SJSA1 (cell line): ENCODE results near the gene THSD4. TPM values are rescaled to one million over a fixed set of nuclear protein-coding genes. Genes with fewer than 3 reads are reported as not detected.

Source experiments
- DNase-seq, 2 experiments: peaks; one replicate each; pipeline ENCODE4 v3.0.0-alpha.2; 2015 to 2020; ENCODE audit warnings: low spot score in 2 of 2, low read depth in 1 of 2
- H3K27ac ChIP-seq: fragments of 250-450 bp; sonication (Bioruptor Pico); 2 replicates; pipeline ENCODE4 v1.5.1; 2020; ENCODE audit warnings: mild to moderate bottlenecking, moderate library complexity
- H3K27me3 ChIP-seq: fragments of 250-450 bp; sonication (Bioruptor Pico); replicated peaks from 2 replicates; pipeline ENCODE4 v1.5.1; 2020; ENCODE audit warnings: mild to moderate bottlenecking, moderate library complexity
- H3K36me3 ChIP-seq: fragments of 250-450 bp; sonication (Bioruptor Pico); 2 replicates; pipeline ENCODE4 v1.5.1; 2020; ENCODE audit warnings: mild to moderate bottlenecking
- H3K4me1 ChIP-seq: fragments of 250-450 bp; sonication (Bioruptor Pico); replicated peaks from 2 replicates; pipeline ENCODE4 v1.6.1; 2021; ENCODE audit warnings: mild to moderate bottlenecking
- H3K4me3 ChIP-seq: fragments of 250-450 bp; sonication (Bioruptor Pico); 2 replicates; pipeline ENCODE4 v1.5.1; 2020; ENCODE audit warnings: mild to moderate bottlenecking
- H3K9me3 ChIP-seq: fragments of 250-450 bp; sonication (Bioruptor Pico); replicated peaks from 2 replicates; pipeline ENCODE4 v1.5.1; 2020; ENCODE audit warnings: mild to moderate bottlenecking
- total RNA-seq: library from RNA; depleted of rRNA; stranded (reverse); fragments of >200 nt; shearing (Covaris generic); gene quantifications from 2 replicates; pipeline ENCODE4 v1.2.3, GENCODE V29; 2014

THSD4 gene
- total RNA-seq, 1 experiment from 2014 or later: 14.6 TPM

DNA sequence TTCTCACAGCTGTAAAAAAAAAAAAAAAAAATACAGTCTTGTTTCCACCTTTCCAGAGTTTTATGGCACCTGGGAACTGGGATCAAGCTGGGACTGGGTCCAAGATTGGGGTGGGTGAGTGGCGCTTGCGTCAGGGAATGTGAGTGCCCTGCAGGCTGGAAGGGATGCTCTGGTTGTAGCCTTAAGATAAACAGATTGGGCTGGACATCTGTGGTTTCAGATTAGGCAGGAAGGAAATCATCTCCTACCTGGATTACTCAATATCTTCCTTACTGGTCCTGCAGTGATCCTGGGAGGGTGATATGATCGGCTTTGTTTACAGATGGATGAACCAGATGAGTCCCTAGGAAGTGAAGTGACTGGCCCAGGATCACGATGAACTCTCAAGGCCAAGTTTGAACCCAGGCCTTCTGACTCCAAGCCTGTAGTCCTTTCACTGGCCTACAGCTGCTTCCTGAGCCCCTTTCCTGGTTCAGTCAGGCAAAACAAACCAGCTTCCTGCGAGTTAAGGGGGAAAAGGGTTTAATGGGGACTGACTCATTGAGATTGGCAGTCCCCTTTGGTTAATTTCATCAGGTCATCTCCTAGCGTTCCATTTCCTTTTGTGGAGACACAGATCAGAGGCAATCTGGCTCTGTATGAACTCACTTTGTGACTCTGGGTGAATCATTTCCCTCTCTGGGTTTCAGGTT is 179.8 kb downstream of the THSD4 start:
- Histone ChIP-seq H3K9me3 (no peaks in the 10 kb centered on the region), H3K27ac (peak overlapping the region; percentile 99), H3K36me3 (no peaks in the 10 kb centered on the region; the same call in 1 of the 2 replicates), H3K27me3 (no peaks in the 10 kb centered on the region), H3K4me3 (no peak overlapping the region), H3K4me1 (peaks cover 36% of the 10 kb centered on the region)
- peak; percentile 91 to 97 for DNase-seq

GRCh38 chr15:71295603-71296314 is 180.5 kb downstream of the THSD4 start:
- peaks cover 36% of the 10 kb centered on the region for H3K4me1 ChIP-seq
- DNase-seq: no peak
- H3K36me3 ChIP-seq: no peaks in the 10 kb centered on the region; the same call in 1 of the 2 replicates
- H3K9me3 ChIP-seq: no peaks in the 10 kb centered on the region
- H3K27me3 ChIP-seq: no peaks in the 10 kb centered on the region
- no peak overlapping the region for H3K4me3 ChIP-seq
- H3K27ac ChIP-seq: peak overlapping the region; percentile 99

GRCh38 chr15:71296315-71296679 is 181.0 kb downstream of the THSD4 start:
- peak overlapping the region; percentile 99 for H3K27ac ChIP-seq
- H3K4me1 ChIP-seq: peaks cover 36% of the 10 kb centered on the region
- no peak for DNase-seq
- H3K9me3 ChIP-seq: no peaks in the 10 kb centered on the region
- no peaks in the 10 kb centered on the region for H3K27me3 ChIP-seq
- no peak overlapping the region for H3K4me3 ChIP-seq
- no peaks in the 10 kb centered on the region; the same call in 1 of the 2 replicates for H3K36me3 ChIP-seq

DNA sequence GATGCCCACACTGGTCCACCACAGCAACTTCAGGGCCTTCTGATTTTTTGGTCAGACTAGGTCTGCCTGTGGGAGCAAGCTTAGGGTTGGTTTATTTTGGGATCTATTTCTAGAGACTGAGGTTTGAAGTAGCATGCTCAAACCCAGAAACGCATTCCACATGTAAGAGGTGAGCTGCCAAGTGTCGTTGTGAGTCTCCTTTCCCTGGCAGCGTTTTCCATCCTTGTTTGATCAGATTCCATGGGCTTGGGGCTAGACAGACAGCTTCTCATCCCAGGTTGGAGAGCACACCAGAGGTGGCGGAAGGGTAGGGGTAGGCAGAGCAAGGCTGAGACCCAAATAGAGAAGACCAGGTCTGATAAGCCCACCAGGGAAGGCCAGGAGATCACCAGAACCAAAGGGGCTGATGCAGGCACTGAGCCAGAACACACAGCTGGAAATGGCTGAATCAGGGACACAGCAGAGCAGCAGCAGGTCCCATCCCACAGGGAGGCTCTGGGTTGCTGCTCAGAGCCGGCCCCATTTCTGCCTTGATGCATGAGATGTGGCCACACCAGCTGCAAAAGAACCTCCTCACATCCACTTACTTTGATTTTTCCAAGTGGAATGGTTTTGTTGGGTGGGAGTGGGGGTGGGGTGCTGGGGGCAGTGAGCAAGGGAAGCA is 186.8 kb downstream of the THSD4 start:
- H3K27me3 ChIP-seq: no peaks in the 10 kb centered on the region
- DNase-seq: no peak
- H3K9me3 ChIP-seq: no peaks in the 10 kb centered on the region
- peaks cover 13% of the 10 kb centered on the region for H3K4me1 ChIP-seq
- H3K36me3 ChIP-seq: no peaks in the 10 kb centered on the region
- no peak overlapping the region for H3K27ac ChIP-seq
- H3K4me3 ChIP-seq: no peak overlapping the region

DNA sequence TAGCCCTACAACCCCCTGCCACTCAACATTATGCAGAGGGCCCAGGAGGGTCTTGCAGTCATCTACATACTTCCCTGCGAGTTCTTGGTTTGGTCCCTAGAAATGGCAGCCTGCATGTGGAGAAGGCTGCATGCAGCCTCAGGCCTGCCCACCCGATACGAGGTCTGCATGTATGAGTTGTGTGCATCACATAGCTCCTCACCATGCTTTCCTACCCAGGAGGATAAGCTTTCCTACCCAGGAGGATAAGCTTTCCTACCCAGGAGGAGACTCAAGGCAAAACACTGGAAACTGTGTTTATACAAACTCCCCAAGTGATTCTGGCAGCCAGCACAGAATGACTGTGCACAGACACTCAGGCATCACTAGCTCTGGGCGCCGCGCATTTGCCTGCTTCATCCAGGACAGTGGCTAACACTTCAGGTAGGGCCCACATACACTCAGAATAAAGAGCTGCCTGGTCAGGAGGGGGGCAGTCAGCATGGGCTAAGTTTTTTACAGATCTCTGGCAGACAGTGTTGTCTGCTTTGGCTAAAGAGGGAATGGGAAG is 187.7 kb downstream of the THSD4 start:
- Histone ChIP-seq H3K4me1 (peaks cover 13% of the 10 kb centered on the region), H3K27me3 (no peaks in the 10 kb centered on the region), H3K27ac (no peak overlapping the region), H3K9me3 (0 out of 2 replicates have a peak, but pooled peaks cover 2% of the 10 kb centered on the region), H3K36me3 (no peaks in the 10 kb centered on the region), H3K4me3 (no peak overlapping the region)
- no peak for DNase-seq

GRCh38 chr15:71303977-71304376 is 188.7 kb downstream of the THSD4 start:
- peaks cover 13% of the 10 kb centered on the region for H3K4me1 ChIP-seq
- H3K4me3 ChIP-seq: no peak overlapping the region
- 0 out of 2 replicates have a peak, but pooled peaks cover 2% of the 10 kb centered on the region for H3K9me3 ChIP-seq
- DNase-seq: no peak
- no peaks in the 10 kb centered on the region for H3K36me3 ChIP-seq
- H3K27me3 ChIP-seq: no peaks in the 10 kb centered on the region
- no peak overlapping the region for H3K27ac ChIP-seq

GRCh38 chr15:71304681-71305080 is 189.4 kb downstream of the THSD4 start:
- 0 out of 2 replicates have a peak, but pooled peaks cover 2% of the 10 kb centered on the region for H3K9me3 ChIP-seq
- H3K36me3 ChIP-seq: no peaks in the 10 kb centered on the region
- no peak for DNase-seq
- no peaks in the 10 kb centered on the region for H3K27me3 ChIP-seq
- H3K4me1 ChIP-seq: peaks cover 13% of the 10 kb centered on the region
- H3K27ac ChIP-seq: no peak overlapping the region
- H3K4me3 ChIP-seq: no peak overlapping the region

DNA sequence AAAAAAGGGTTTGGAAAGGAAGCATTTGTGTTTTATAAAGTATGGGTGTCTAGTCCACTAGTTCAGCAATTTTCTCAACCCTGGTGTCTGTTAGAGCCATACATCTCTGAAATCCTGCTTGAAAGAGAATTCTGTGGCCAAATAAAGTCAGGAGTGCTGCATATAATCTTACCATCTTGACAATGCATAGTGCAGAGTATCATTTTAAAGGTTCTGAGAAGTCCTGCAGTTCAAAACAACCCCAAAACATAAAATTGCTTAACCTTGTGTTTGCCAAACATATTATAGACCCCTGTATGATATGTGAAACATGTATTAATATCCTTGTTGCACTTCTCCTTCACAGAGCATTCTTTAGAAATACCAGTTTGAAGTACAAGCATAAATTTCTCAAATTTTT is 191.3 kb downstream of the THSD4 start:
- Histone ChIP-seq H3K4me3 (no peak overlapping the region), H3K36me3 (no peaks in the 10 kb centered on the region), H3K4me1 (peaks cover 13% of the 10 kb centered on the region), H3K27ac (no peak overlapping the region), H3K27me3 (no peaks in the 10 kb centered on the region), H3K9me3 (0 out of 2 replicates have a peak, but pooled peaks cover 2% of the 10 kb centered on the region)
- DNase-seq: no peak

GRCh38 chr15:71312194-71312708 is 197.0 kb downstream of the THSD4 start:
- peak overlapping the region; percentile 59 for H3K27ac ChIP-seq
- H3K4me1 ChIP-seq: peaks cover 47% of the 10 kb centered on the region
- DNase-seq: no peak
- no peaks in the 10 kb centered on the region for H3K27me3 ChIP-seq
- H3K36me3 ChIP-seq: 0 out of 2 replicates have a peak, but pooled peaks cover 2% of the 10 kb centered on the region
- H3K9me3 ChIP-seq: 0 out of 2 replicates have a peak, but pooled peaks cover 2% of the 10 kb centered on the region
- H3K4me3 ChIP-seq: no peak overlapping the region

DNA sequence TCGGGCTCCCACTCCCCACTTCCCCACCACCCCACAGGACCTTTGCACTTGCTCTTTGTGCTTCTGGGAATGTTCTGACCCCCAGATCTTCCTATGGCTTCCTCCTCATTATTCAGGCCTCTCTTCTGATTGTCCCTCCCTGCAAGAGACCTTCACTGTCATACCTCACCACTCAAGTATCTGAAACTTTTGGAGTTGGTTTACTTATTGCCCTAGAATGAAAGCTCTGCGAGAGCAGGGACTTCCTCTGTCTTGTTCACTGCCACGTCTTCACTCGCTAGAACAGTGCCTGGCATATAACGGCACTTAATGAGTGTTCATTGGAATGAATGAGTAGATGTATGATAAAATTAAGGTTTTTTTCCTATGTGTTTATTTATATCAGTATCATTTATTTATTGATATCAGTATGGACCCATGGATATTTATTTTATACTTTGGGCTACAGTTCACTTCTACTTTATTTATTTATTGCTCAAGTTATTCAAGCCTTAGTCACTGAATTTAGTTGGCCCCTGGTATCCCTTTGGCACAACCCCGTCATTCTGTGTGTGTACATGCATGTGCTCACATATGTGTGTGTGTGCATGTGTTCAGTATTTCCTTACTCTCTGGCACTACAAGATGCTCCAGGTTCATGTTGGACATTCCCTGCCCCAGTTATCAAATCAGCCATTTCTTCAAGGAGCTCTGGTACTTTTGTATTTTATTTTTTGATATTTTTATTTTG is 197.6 kb downstream of the THSD4 start:
- H3K4me1 ChIP-seq: peaks cover 47% of the 10 kb centered on the region
- H3K27ac ChIP-seq: peak overlapping the region; percentile 59
- H3K27me3 ChIP-seq: no peaks in the 10 kb centered on the region
- H3K9me3 ChIP-seq: no peaks in the 10 kb centered on the region
- no peak overlapping the region for H3K4me3 ChIP-seq
- DNase-seq: peak in 1 of 2 experiments; percentile 59
- H3K36me3 ChIP-seq: 0 out of 2 replicates have a peak, but pooled peaks cover 2% of the 10 kb centered on the region

DNA sequence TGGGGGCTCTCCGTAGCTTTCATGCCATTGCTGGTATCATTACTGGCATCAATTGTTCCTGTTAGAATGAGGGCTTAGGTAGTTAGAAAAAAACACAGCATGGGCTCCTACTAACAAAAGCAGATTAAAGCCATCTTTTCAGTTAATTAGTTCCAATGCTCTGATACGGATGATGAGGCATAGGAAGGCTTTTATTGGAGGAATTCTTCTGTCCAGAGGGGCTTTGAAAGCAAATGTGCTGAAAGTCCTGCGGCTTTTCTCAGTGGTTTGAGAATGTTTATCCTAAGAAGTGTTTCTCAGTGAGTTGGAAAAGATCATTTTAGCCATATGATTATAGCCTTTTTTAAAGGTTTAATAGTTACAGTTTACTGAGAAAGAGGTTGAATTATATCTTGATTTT is 198.5 kb downstream of the THSD4 start:
- Histone ChIP-seq H3K4me3 (no peak overlapping the region), H3K4me1 (peaks cover 47% of the 10 kb centered on the region), H3K36me3 (0 out of 2 replicates have a peak, but pooled peaks cover 2% of the 10 kb centered on the region), H3K9me3 (no peaks in the 10 kb centered on the region), H3K27me3 (no peaks in the 10 kb centered on the region), H3K27ac (peak overlapping the region; percentile 59)
- peak in 1 of 2 experiments; percentile 79 for DNase-seq

DNA sequence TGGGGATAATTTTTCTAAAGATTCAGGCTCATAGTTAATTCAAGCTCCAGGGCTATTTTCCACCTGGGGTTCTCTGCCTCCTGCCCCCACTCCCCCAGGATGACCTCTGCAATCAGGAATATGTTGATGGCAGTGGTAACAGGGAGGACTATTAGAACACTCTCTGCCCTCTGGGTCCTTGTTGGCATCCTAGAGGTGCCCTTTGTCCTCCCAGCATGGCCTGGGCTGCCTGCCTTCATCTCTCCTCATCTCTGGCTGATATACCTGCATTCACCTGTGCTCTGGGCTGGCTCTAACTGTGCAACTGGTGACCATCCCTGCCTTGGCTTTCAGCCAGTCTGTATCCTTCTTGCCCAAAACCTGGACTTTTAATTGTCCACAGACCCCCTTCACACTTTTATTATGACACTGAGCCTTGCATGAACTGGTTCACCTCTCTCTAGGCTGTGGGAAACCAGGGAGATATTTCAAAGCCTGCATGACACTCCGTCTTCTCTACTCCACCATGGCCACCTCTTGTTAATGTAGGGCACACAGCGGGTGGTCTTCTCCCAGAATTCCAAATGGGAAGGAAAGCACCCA is 199.8 kb downstream of the THSD4 start:
- DNase-seq: no peak
- Histone ChIP-seq H3K9me3 (no peaks in the 10 kb centered on the region), H3K27me3 (no peaks in the 10 kb centered on the region), H3K27ac (peak overlapping the region; percentile 59), H3K4me1 (peaks cover 47% of the 10 kb centered on the region), H3K4me3 (no peak overlapping the region), H3K36me3 (0 out of 2 replicates have a peak, but pooled peaks cover 2% of the 10 kb centered on the region)
